HepG2 (cell line): ENCODE measurements around the gene CHN1. TPM values are rescaled to one million over a fixed set of nuclear protein-coding genes. Genes with fewer than 3 reads are reported as not detected.
A peak's percentile ranks its signal among the peaks of the same experiment; 100 is the strongest.

Experiments
- ARNTL ChIP-seq: sonication (generic); formaldehyde crosslinking; IDR thresholded peaks from 2 replicates; pipeline ENCODE4 v1.4.0; 2020; ENCODE audit warnings: mild to moderate bottlenecking, missing genetic modification reagents
- CENPT ChIP-seq: sonication (generic); formaldehyde crosslinking; IDR thresholded peaks from 2 replicates; pipeline ENCODE4 v1.8.0; 2022; ENCODE audit warnings: low read depth, mild to moderate bottlenecking, moderate library complexity, missing genetic modification reagents
- FOXO4 ChIP-seq: sonication (generic); formaldehyde crosslinking; conservative IDR thresholded peaks from 2 replicates; pipeline ENCODE4 v1.8.1; 2023; ENCODE audit warnings: missing genetic modification reagents
- IRF2 ChIP-seq: IDR thresholded peaks from 2 replicates; pipeline ENCODE4 v1.6.1; 2018; ENCODE audit warnings: missing genetic modification reagents, missing compliant biosample characterization
- KLF16 ChIP-seq, 2 experiments: sonication (generic) in 1 of 2; formaldehyde crosslinking in 1 of 2; IDR thresholded peaks; 2 replicates each; pipeline versions ENCODE4 v1.6.1 to v1.8.0; 2016 to 2023; ENCODE audit warnings: missing genetic modification reagents in 2 of 2, missing compliant biosample characterization in 1 of 2
- NFE2L1 ChIP-seq: sonication (generic); formaldehyde crosslinking; IDR thresholded peaks from 2 replicates; pipeline ENCODE4 v1.4.0; 2020; ENCODE audit warnings: missing genetic modification reagents, mild to moderate bottlenecking, borderline replicate concordance
- POLR2A ChIP-seq, 2 experiments: IDR thresholded peaks; 2 replicates each; pipeline ENCODE4 v1.6.1; 2011; ENCODE audit warnings: low read depth in 2 of 2, low read length in 2 of 2, mild to moderate bottlenecking in 1 of 2, moderate library complexity in 1 of 2; ENCODE audit not compliant: insufficient read depth in 1 of 2
- RORA ChIP-seq: sonication (generic); formaldehyde crosslinking; IDR thresholded peaks from 2 replicates; pipeline ENCODE4 v1.5.0; 2020; ENCODE audit warnings: mild to moderate bottlenecking, missing genetic modification reagents, moderate library complexity
- SMAD3 ChIP-seq: sonication (generic); formaldehyde crosslinking; IDR thresholded peaks from 2 replicates; pipeline ENCODE4 v1.4.0; 2020; ENCODE audit warnings: missing genetic modification reagents
- SPEN ChIP-seq: sonication (generic); formaldehyde crosslinking; IDR thresholded peaks from 2 replicates; pipeline ENCODE4 v1.5.1; 2020; ENCODE audit warnings: low read depth, mild to moderate bottlenecking, missing genetic modification reagents
- ZFP36L1 ChIP-seq: sonication (generic); formaldehyde crosslinking; IDR thresholded peaks from 2 replicates; pipeline ENCODE4 v1.8.0; 2022; ENCODE audit warnings: mild to moderate bottlenecking, missing genetic modification reagents, moderate library complexity
- ZNF414 ChIP-seq: sonication (generic); formaldehyde crosslinking; IDR thresholded peaks from 2 replicates; pipeline ENCODE4 v1.5.0; 2020; ENCODE audit warnings: missing genetic modification reagents
- ZNF552 ChIP-seq: sonication (generic); formaldehyde crosslinking; IDR thresholded peaks from 2 replicates; pipeline ENCODE4 v1.9.0; 2022; ENCODE audit warnings: missing genetic modification reagents, mild to moderate bottlenecking, borderline replicate concordance
- ZNF563 ChIP-seq: sonication (generic); formaldehyde crosslinking; IDR thresholded peaks from 2 replicates; pipeline ENCODE4 v1.8.0; 2022; ENCODE audit warnings: mild to moderate bottlenecking, moderate library complexity, missing genetic modification reagents
- ZNF629 ChIP-seq: sonication (generic); formaldehyde crosslinking; conservative IDR thresholded peaks from 2 replicates; pipeline ENCODE4 v1.5.0; 2020; ENCODE audit warnings: missing genetic modification reagents
- polyA plus RNA-seq, 8 experiments: library from polyadenylated mRNA; depleted of rRNA in 3 of 8; stranded (reverse) in 7 of 8; unstranded in 1 of 8; fragments of >200 nt; fragmentation: Illumina TruSeq in 4 of 8; extraction: Trizol in 4 of 8; gene quantifications; 2 replicates each; pipeline versions ENCODE4 v1.2.1 to v1.2.3, GENCODE V29; 2011 to 2016; ENCODE audit warnings: low read depth in 4 of 8, missing spikeins in 1 of 8, mixed read lengths in 1 of 8; ENCODE audit not compliant: insufficient read depth in 1 of 8
- total RNA-seq, 5 experiments: library from RNA; depleted of rRNA; stranded (reverse); fragments of >200 nt; fragmentation: Illumina TruSeq; extraction: Trizol; gene quantifications; 2 replicates each; pipeline ENCODE4 v1.2.3, GENCODE V29; 2016; ENCODE audit warnings: low read depth in 1 of 5
- TF ChIP-seq, protein P1 (sequence below): sonication (generic); formaldehyde crosslinking; IDR thresholded peaks from 2 replicates; pipeline ENCODE4 v1.4.0; 2020; ENCODE audit warnings: mild to moderate bottlenecking, missing genetic modification reagents, borderline replicate concordance
- TF ChIP-seq, protein P2 (sequence below): sonication (generic); formaldehyde crosslinking; IDR thresholded peaks from 2 replicates; pipeline ENCODE4 v1.4.0; 2020; ENCODE audit warnings: missing genetic modification reagents
- TF ChIP-seq, protein P3 (sequence below): sonication (generic); formaldehyde crosslinking; IDR thresholded peaks from 2 replicates; pipeline ENCODE4 v1.8.1; 2023; ENCODE audit warnings: mild to moderate bottlenecking, missing genetic modification reagents

Gene CHN1
- total and polyA plus RNA-seq, 2 of the 13 experiments (the other 11 are each of a cell fraction or from before 2014, with no cell fraction given): 2.8 to 3.5 TPM

DNA sequence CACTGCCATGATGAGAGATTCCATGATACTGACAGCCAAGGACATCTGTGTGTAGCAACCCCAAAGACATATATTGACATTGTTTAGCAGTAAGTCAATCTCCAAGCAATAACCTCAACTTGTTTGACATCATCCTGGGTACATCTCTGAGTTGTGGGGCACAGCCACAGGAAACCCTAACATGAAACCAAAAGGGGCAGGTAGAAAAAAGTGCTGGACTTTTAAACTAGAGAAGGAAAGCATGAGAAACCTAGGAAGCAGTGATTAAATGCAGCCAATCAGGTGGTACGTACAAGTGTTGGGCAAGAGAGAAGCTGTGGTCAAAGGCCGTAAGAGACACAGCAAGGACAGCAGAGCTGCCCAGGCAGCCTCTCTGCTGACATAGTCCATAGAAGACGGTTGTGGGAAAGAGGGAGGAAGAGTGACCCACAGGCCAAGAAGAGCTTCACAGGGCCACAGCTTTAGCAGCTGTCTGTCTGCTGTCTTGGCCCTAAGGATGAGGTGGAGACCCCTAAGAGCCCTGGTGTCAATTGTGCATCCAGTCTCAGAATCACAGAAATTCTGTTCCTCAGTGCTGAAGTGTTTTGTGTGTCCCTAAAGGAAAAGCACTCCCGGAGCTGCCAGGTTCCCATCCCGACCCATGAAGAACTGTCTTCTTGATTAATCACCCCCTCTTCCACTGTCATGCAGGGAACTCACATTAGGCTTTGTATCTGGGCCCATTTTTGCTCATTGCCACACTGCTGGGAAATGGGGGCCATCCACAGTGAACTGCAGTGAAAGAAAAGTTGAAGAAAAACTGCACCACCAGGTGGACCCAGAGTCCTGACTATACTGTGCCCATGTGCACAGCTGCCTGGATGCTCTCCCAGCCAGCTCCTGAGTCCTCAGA lies 25.4 kb upstream of the CHN1 start (continued):
- TF ChIP-seq ARNTL (no peak), ZFP36L1 (CRISPR knock-in tag) (no peak), CENPT (CRISPR knock-in tag) (no peak), IRF2 (CRISPR knock-in tag) (peak; percentile 45), RORA (CRISPR knock-in tag) (no peak), ZNF629 (peak; percentile 17), ZNF414 (CRISPR knock-in tag) (no peak; the same call in 1 of the 2 replicates), ZNF552 (no peak), SPEN (CRISPR knock-in tag) (peak; percentile 60; the same call in 1 of the 2 replicates), ZNF563 (no peak), NFE2L1 (no peak), POLR2A (IDR thresholded peaks at IDR 0.05; ENCODE audit: insufficient read depth in 1 of 2, low read depth in 2 of 2, low read length in 2 of 2) (peak; percentile 60 to 89; a peak in 3 of 4 replicates), FOXO4 (CRISPR knock-in tag) (no peak), KLF16 (CRISPR knock-in tag; IDR thresholded peaks at IDR 0.05) (peak in 1 of 2 experiments; percentile 67; a peak in 1 of 4 replicates), SMAD3 (CRISPR knock-in tag) (no peak)
- TF ChIP-seq, protein P1, sequence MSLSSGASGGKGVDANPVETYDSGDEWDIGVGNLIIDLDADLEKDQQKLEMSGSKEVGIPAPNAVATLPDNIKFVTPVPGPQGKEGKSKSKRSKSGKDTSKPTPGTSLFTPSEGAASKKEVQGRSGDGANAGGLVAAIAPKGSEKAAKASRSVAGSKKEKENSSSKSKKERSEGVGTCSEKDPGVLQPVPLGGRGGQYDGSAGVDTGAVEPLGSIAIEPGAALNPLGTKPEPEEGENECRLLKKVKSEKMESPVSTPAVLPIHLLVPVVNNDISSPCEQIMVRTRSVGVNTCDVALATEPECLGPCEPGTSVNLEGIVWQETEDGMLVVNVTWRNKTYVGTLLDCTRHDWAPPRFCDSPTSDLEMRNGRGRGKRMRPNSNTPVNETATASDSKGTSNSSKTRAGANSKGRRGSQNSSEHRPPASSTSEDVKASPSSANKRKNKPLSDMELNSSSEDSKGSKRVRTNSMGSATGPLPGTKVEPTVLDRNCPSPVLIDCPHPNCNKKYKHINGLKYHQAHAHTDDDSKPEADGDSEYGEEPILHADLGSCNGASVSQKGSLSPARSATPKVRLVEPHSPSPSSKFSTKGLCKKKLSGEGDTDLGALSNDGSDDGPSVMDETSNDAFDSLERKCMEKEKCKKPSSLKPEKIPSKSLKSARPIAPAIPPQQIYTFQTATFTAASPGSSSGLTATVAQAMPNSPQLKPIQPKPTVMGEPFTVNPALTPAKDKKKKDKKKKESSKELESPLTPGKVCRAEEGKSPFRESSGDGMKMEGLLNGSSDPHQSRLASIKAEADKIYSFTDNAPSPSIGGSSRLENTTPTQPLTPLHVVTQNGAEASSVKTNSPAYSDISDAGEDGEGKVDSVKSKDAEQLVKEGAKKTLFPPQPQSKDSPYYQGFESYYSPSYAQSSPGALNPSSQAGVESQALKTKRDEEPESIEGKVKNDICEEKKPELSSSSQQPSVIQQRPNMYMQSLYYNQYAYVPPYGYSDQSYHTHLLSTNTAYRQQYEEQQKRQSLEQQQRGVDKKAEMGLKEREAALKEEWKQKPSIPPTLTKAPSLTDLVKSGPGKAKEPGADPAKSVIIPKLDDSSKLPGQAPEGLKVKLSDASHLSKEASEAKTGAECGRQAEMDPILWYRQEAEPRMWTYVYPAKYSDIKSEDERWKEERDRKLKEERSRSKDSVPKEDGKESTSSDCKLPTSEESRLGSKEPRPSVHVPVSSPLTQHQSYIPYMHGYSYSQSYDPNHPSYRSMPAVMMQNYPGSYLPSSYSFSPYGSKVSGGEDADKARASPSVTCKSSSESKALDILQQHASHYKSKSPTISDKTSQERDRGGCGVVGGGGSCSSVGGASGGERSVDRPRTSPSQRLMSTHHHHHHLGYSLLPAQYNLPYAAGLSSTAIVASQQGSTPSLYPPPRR (CRISPR knock-in tag): no peak; the same call in 1 of the 2 replicates
- TF ChIP-seq, protein P2, sequence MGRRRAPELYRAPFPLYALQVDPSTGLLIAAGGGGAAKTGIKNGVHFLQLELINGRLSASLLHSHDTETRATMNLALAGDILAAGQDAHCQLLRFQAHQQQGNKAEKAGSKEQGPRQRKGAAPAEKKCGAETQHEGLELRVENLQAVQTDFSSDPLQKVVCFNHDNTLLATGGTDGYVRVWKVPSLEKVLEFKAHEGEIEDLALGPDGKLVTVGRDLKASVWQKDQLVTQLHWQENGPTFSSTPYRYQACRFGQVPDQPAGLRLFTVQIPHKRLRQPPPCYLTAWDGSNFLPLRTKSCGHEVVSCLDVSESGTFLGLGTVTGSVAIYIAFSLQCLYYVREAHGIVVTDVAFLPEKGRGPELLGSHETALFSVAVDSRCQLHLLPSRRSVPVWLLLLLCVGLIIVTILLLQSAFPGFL: 0 out of 2 replicates have a peak, but pooled peaks have one; percentile 46
- TF ChIP-seq, protein P3, sequence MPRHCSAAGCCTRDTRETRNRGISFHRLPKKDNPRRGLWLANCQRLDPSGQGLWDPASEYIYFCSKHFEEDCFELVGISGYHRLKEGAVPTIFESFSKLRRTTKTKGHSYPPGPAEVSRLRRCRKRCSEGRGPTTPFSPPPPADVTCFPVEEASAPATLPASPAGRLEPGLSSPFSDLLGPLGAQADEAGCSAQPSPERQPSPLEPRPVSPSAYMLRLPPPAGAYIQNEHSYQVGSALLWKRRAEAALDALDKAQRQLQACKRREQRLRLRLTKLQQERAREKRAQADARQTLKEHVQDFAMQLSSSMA (CRISPR knock-in tag): peak; percentile 84; the same call in 1 of the 2 replicates
